AG04450 (cell line): ENCODE measurements around the gene PRR7. TPM values are rescaled to one million over a fixed set of nuclear protein-coding genes. Genes with fewer than 3 reads are reported as not detected.
A peak's percentile ranks its signal among the peaks of the same experiment; 100 is the strongest.

Experiments used
- CTCF ChIA-PET: fragments of 300-600, 350-600 bp; formaldehyde crosslinking; extraction: SDS; loops from one replicate; lab custom pipeline; 2022; ENCODE audit warnings: antibody characterized with exemption, inconsistent platforms; lab: Charles Lee
- POLR2A ChIA-PET: fragments of 350-600 bp; formaldehyde crosslinking; extraction: SDS; loops from one replicate; lab custom pipeline; 2021; ENCODE audit warnings: antibody characterized with exemption, inconsistent platforms; lab: Yijun Ruan, JAX
- DNase-seq: peaks from one replicate; pipeline ENCODE4 v3.0.0-alpha.2; 2011; ENCODE audit warnings: low read depth, low spot score
- H3K27ac ChIP-seq: one replicate; pipeline ENCODE4 v1.5.1; 2012; ENCODE audit warnings: low read depth, low read length, control low read depth
- H3K27me3 ChIP-seq: one replicate; pipeline ENCODE4 v1.6.0; 2012; ENCODE audit warnings: low read length; ENCODE audit not compliant: control insufficient read depth, insufficient read depth
- H3K4me3 ChIP-seq: 2 replicates; pipeline ENCODE4 v1.5.1; 2011; ENCODE audit warnings: mild to moderate bottlenecking, low read depth, low read length, control low read depth
- H3K9me3 ChIP-seq: 2 replicates; pipeline ENCODE4 v1.5.1; 2012; ENCODE audit warnings: low read length; ENCODE audit not compliant: control insufficient read depth, insufficient read depth
- CTCF ChIP-seq: IDR thresholded peaks from 2 replicates; pipeline ENCODE4 v1.5.1; 2011; ENCODE audit warnings: low read depth, low read length, control low read depth, inconsistent platforms
- polyA minus RNA-seq: library from RNA; depleted of rRNA, polyadenylated mRNA; stranded (reverse); fragments of >200 nt; gene quantifications from 2 replicates; pipeline ENCODE4 v1.2.3, GENCODE V29; 2011; rRNA and poly(A)+ RNA removed
- polyA plus RNA-seq: library from polyadenylated mRNA; depleted of rRNA; stranded (reverse); fragments of >200 nt; gene quantifications from 2 replicates; pipeline ENCODE4 v1.2.3, GENCODE V29; 2011; rRNA removed

PRR7 gene
- 1.0 and 1.6 TPM in 2 replicates for polyA plus RNA-seq
- 0.28 and 0.43 TPM in 2 replicates for polyA minus RNA-seq

- no peak for DNase-seq
- H3K27ac ChIP-seq: peak within 1 kb of the TSS; percentile 39
- ChIA-PET CTCF (interaction anchor here (0.6 to 15.6 kb wide), 11 partner anchors 17 to 320 kb away, joined by 3 to 205 read pairs (median 4); no protein-coding TSS in a partner anchor), POLR2A (interaction anchor here (0.5 to 2.8 kb wide), 8 partner anchors 19 to 257 kb away, joined by 3 to 15 read pairs (median 3); partner anchors contain the start of gene GRK6)
- no peak for TF ChIP-seq CTCF
- no peaks in the 10 kb centered on the region for H3K9me3 ChIP-seq
- H3K27me3 ChIP-seq: no peaks in the 10 kb centered on the region
- H3K4me3 ChIP-seq: peak within 1 kb of the TSS; percentile 73
Measured at GRCh38 chr5:177446200-177447065, at the start of gene PRR7. TSS of gene PRR7 (plus strand) at chr5:177446814. CDS start at chr5:177455068, 8,254 bp downstream.

GRCh38 chr5:177397875-177398390 is 48.7 kb upstream of the PRR7 start:
- CTCF ChIA-PET: no interaction called here
- no peak for DNase-seq
- H3K4me3 ChIP-seq: no peak overlapping the region
- peaks cover 10% of the 10 kb centered on the region; the same call in 1 of the 2 replicates for H3K9me3 ChIP-seq
- no peak for TF ChIP-seq CTCF
- POLR2A ChIA-PET: no interaction called here
- H3K27me3 ChIP-seq: peaks cover 70% of the 10 kb centered on the region
- no peak overlapping the region for H3K27ac ChIP-seq

- TF ChIP-seq CTCF: no peak
- no peak within 1 kb of the TSS for H3K27ac ChIP-seq
- H3K9me3 ChIP-seq: peaks cover 10% of the 10 kb centered on the region; the same call in 1 of the 2 replicates
- CTCF ChIA-PET: interaction anchor here (1.5 to 5.6 kb wide), 3 partner anchors 9 to 52 kb away, joined by 3 to 120 read pairs (median 90); no protein-coding TSS in a partner anchor
- POLR2A ChIA-PET: no interaction called here
- H3K27me3 ChIP-seq: peaks cover 68% of the 10 kb centered on the region
- no peak within 1 kb of the TSS for H3K4me3 ChIP-seq
- DNase-seq: no peak
Measured at GRCh38 chr5:177399997-177400868, 46.4 kb upstream of the PRR7 start, which contains the start of gene PFN3. TSS of gene PFN3 (minus strand) at chr5:177400661. CDS start at chr5:177400576, 85 bp downstream.

- no peak for DNase-seq
- Histone ChIP-seq H3K9me3 (peaks cover 10% of the 10 kb centered on the region; the same call in 1 of the 2 replicates), H3K4me3 (peak overlapping the region; percentile 69), H3K27me3 (peaks cover 55% of the 10 kb centered on the region), H3K27ac (no peak overlapping the region)
- TF ChIP-seq CTCF: peak; percentile 59
- ChIA-PET CTCF (interaction anchor here (0.9 to 5.6 kb wide), 19 partner anchors 11 to 288 kb away, joined by 3 to 120 read pairs (median 19); partner anchors contain the start of gene GRK6), POLR2A (interaction anchor here (0.6 to 3.7 kb wide), 6 partner anchors 12 to 283 kb away, joined by 3 to 26 read pairs (median 10); partner anchors contain the start of gene GRK6)
Measured at GRCh38 chr5:177402271-177403043, 44.2 kb upstream of the PRR7 start.
